22Rv1 (cell line): ENCODE results near the gene GREB1.

ENCODE experiments used
- H3K27ac ChIP-seq: fragments of 450-650 bp; 2 replicates; pipeline ENCODE4 v1.5.1; 2017
- CTCF ChIP-seq: fragments of 450-650 bp; IDR thresholded peaks from 2 replicates; pipeline ENCODE4 v1.5.1; 2017; ENCODE audit warnings: mild to moderate bottlenecking
- ZFX ChIP-seq: fragments of 450-650 bp; IDR thresholded peaks from 2 replicates; pipeline ENCODE4 v1.6.1; 2017; ENCODE audit warnings: antibody characterized with exemption, borderline replicate concordance

Gene GREB1

GRCh38 chr2:11554399-11554716 is 20.5 kb downstream of the GREB1 start:
- H3K27ac ChIP-seq: no peak overlapping the region
- TF ChIP-seq ZFX (no peak), CTCF (no peak)

- H3K27ac ChIP-seq: no peak overlapping the region
- TF ChIP-seq CTCF (no peak), ZFX (no peak)
Measured at GRCh38 chr2:11556101-11556806, 22.4 kb downstream of the GREB1 start.

GRCh38 chr2:11558214-11558886 is 24.5 kb downstream of the GREB1 start:
- no peak overlapping the region for H3K27ac ChIP-seq
- no peak for TF ChIP-seq ZFX

DNA sequence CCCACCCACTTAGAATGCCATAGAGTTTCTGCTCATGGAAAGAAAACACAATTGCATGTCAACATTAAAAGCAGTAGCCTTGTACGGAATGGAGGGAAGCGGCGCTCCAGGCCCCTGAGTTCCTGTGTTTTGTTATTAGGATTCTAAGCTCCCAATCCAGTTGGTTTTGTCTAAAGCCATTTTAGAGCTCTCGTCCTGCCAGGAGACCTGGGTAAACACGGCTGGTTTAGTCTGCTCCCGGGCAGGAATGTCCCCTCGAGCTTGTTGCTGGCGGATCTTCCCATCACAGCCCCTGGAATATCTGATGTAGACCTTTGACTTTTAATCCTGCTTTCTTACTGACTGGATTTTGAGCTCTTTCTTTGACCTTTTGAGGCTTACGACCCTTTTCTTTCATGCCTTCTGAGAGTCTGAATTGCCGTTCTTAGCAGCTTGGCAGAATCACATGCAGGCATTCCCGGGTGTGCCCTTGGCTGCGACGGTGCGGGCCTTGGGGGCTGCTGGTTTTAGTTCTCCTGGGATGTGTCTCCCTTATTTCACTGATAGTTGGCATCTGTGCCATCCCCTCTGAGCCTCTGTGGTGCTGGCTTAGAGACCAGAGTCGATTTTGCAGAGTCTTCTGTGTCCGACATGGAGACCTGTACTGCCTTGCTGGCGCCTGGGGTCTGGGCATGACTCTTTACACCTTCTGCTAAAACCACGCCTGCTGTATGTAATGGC is 25.4 kb downstream of the GREB1 start:
- TF ChIP-seq CTCF: no peak
- TF ChIP-seq ZFX: no peak
- H3K27ac ChIP-seq: no peak overlapping the region

DNA sequence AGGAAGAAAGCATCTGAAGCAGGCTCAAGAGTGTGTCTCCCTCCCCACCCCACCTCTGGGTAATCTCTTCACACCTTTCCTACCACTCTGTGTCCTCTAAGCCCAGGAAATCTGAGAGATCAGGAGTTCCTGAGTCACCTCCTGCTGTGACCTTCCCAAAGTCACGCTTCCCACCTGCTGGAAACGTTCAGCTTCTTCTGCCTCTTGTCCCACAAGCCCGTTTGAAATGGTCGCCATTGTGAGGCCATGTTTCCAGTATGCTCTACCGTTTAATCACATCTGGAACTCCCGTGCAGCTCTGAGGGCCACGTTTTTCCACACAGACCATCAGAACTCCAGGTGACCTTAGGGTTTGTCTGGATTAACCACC is 25.9 kb downstream of the GREB1 start:
- TF ChIP-seq ZFX (no peak), CTCF (no peak)
- no peak overlapping the region for H3K27ac ChIP-seq

DNA sequence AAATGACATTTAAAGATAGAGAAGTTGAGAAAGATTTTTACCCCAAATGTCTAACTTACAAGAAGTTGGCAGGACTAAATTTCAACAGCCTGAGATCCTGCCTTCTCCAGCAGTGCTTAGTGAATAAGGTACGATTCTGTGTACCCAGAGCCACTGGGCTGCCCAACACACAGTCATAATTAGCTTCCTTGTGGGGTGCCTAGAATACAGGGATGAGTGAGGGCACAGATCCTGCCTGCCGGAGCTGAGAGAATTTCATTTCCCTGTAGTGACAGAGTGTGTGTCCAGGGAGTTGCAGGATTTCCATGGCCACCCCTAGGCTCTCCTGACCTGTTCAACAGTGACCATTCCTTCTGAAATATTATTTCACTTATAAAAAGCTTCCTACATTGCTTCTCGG is 27.0 kb downstream of the GREB1 start:
- H3K27ac ChIP-seq: no peak overlapping the region
- no peak for TF ChIP-seq ZFX
- no peak for TF ChIP-seq CTCF

DNA sequence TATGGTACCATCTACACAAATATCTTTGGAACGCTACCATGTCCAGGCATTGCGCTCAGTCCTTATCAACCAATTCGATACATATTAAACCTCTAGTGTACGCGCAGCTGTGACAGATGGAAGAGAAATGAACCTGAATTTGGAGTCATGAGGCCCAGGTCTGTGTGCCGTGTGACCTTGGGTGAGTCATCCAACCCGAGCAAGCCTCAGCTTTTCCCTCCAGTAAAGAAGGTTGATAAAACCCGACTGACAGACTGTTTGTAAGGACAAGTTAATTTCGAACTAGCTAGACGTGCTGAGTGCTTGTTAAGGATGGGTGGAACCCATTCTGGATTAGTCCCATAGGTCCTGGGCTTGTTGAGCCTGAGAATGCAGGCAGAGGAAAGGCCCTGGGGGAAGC is 28.2 kb downstream of the GREB1 start:
- H3K27ac ChIP-seq: no peak overlapping the region
- no peak for TF ChIP-seq ZFX
- TF ChIP-seq CTCF: no peak
